ENCODE measurements around the gene RPTOR. TPM values are rescaled to one million over a fixed set of nuclear protein-coding genes. Genes with fewer than 3 reads are reported as not detected.
A peak's percentile ranks its signal among the peaks of the same experiment; 100 is the strongest.
"Not testable (repeated sequence)": the region's sequence is repeated elsewhere in the genome, so short reads cannot be mapped to it uniquely, and the experiment has no call there.

The RPTOR gene
- total RNA-seq, 1 donor from 2014 or later: 19.6 TPM

DNA sequence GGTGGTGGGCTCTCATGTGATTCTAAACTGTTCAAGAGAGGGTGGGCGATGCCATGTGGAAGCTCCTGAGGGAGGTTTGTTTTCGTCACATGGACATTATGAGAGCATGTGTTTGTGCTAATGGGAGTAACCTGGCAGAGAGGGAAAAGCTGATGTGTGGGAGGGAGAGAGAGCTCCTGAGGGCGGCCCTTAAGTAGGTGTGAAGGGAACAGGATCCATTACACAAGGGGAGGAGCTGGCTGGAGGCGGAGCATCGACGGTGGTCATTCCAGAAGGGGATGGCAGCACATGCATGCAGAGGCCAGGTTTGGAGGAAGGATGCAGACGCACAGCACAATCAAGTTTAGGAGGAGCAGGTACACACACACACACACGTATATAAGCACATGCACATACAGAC is 197.5 kb downstream of the RPTOR start:
- no peak for DNase-seq (ENCODE audit: low read depth, low spot score)

DNA sequence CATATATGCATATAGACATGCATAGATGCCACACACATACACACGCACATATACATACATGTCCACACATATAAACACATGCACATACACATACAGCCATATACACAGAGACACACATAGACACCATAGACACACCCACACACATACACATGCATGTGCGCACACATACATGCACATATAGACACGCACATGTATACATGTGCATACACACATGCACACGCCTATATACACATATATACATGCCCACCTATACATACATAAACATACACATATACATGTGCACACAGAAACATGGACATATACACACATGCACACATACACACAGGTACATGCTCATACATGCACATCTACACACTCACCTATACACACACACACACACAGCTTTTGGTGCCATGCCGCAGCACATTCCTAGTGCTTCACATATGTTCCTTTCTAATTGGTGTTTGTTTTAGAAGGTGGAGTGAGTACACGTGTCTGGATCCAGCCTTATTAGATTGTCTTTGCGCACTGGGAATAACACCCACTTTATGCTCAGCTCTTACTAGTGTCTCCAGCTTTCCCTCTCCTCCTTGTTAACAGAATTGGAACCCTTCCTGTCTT is 198.0 kb downstream of the RPTOR start:
- no peak for DNase-seq (ENCODE audit: low read depth, low spot score)

DNA sequence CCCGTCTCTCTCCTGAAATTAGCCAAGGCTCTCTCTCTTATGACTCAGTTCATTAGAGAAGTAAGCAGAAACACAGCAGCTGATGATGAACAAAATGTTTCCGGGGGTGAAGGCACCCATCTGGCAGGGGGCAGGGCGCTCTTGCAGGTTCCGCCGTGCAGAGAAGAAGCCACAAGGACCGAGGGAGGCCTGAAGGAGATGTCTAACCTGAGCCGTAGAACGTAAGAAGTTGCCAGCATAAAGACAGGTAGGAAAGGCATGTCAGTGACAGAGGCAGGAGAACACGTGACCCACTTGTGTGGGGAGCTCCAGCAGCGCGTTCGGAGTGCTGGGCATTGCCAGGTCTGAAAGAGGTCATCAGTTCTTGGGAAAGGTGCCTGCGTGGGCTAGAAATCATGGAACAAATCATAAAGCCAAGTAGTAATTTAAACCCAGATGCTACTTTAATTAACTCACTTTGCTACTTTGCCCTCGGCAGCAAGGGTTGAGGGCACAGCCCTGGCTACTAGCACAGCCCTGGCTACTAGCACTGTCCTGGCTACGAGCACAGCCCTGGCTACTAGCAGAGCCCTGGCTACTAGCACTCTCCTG is 198.6 kb downstream of the RPTOR start:
- no peak for DNase-seq (ENCODE audit: low read depth, low spot score)

DNA sequence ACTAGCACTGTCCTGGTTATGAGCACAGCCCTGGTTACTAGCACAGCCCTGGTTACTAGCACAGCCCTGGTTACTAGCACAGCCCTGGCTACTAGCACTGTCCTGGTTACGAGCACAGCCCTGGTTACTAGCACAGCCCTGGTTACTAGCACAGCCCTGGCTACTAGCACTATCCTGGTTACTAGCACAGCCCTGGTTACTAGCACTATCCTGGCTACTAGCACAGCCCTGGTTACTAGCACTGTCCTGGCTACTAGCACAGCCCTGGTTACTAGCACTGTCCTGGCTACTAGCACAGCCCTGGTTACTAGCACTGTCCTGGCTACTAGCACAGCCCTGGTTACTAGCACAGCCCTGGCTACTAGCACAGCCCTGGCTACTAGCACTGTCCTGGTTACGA is 199.3 kb downstream of the RPTOR start:
- not testable (repeated sequence) for DNase-seq (ENCODE audit: low read depth, low spot score)

DNA sequence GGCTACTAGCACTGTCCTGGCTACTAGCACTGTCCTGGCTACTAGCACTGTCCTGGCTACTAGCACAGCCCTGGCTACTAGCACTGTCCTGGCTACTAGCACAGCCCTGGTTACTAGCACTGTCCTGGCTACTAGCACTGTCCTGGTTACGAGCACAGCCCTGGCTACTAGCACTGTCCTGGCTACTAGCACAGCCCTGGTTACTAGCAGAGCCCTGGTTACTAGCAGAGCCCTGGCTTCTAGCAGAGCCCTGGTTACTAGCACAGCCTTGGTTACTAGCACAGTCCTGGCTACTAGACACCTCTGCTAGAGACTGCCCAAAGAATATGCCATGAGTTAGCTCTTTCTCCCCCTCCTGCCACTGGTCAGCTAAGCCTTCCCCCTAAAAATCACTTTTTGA is 200.1 kb downstream of the RPTOR start:
- DNase-seq (ENCODE audit: low read depth, low spot score): not testable (repeated sequence)

DNA sequence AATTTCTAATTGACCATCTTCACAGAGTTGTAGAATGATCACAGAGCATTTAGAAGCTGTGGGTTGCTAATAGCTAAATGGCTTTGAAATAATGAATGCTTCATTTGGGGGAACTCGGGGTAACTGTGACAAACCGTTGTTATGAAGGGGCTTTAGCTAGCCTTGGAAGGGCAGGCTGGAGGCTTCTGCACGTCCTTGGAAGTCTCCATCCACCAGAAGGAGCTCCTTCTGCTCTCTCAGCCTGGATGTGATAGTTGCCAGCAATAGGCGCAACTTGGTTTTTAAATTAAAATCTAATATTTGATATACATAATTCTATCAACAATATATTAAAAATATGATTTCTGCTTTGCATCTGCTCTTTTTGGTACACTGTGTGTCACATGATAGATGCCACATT is 200.5 kb downstream of the RPTOR start:
- no peak for DNase-seq (ENCODE audit: low read depth, low spot score)

DNA sequence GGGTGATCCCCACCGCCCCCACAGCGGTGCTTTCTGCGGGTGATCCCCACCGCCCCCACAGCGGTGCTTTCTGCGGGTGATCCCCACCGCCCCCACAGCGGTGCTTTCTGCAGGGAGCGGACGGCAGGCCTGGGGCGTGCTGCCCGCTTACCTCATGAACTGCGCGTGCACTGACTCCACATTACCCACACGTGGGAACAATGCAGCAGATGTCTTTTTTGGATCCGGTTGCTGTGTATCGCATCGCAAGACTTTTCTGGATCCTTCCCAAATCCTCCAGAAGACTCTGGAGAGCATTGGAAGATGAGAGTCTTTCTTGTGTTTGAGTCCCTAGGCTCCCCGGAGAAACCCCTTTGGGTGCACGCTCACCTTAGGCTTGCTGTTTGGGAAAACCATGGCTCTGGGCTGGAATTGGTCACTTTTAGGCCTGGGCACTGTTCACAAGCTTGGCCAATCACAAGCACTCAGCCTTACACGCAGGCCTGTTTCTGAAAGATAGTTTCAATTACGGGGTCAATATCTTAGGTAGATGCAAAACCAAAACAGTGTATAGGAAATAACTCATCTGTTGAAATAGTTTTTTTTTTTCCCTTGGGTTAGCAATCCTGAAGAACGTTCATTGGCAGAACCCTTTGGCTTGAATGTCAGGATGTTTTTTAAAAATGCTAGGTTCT is 201.8 kb downstream of the RPTOR start:
- DNase-seq (ENCODE audit: low read depth, low spot score): no peak

DNA sequence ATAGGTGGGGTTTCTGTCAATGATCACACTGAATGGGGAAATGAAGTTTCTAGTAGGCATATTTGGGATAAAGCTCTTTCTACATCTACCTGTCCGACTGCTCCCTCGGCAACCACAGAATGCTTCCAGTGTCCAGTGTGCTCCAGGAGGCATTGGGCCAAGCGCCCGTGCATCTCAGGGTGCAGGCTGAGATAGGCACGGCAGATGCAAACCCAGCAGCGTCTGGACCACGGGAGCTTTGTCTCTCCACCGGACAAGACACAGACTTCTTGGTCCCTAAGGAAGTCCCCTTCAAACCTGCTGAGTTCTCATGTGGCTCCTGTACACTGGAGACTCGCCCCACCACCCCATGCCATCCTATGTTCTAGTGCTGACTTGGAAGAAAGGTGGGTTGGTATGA is 202.8 kb downstream of the RPTOR start:
- no peak for DNase-seq (ENCODE audit: low read depth, low spot score)

DNA sequence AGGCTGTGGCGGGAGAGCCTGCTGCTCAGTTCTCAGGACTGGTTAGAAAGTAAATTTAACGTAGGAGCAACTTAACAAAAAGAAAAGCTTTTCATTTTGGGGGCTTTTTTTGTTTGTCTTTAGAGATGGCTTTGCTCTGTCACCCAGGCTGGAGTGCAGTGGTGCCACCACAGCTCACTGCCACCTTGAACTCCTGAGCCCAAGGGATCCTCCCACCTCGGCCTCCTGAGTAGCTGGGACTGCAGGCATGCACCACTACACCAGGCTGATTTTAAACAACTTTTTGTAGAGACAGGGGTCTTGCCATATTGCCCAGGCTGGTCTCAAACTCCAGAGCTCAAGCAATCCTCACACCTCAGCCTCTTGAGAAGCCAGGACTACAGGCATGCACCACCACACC is 205.0 kb downstream of the RPTOR start:
- DNase-seq (ENCODE audit: low read depth, low spot score): no peak

DNA sequence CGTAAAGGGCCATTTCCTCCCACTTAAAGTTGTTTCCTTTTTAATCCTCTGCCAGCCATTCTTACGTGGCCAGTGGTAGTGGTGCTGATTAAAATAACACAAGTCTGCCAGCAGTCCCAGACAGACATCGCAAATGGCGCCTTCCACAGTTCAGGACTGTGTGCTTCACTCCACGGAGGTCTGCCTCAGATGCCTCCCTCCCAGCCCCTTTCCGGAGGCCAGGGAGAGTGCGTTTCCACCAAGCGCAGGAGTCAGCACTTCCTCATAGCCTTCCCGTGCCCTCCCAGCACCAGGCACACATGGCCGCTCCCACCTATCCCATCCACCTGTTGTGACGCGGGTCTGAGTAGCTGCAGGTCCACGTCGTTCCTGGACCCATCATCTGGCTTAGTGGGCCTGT is 205.6 kb downstream of the RPTOR start:
- DNase-seq (ENCODE audit: low read depth, low spot score): peak; percentile 13

DNA sequence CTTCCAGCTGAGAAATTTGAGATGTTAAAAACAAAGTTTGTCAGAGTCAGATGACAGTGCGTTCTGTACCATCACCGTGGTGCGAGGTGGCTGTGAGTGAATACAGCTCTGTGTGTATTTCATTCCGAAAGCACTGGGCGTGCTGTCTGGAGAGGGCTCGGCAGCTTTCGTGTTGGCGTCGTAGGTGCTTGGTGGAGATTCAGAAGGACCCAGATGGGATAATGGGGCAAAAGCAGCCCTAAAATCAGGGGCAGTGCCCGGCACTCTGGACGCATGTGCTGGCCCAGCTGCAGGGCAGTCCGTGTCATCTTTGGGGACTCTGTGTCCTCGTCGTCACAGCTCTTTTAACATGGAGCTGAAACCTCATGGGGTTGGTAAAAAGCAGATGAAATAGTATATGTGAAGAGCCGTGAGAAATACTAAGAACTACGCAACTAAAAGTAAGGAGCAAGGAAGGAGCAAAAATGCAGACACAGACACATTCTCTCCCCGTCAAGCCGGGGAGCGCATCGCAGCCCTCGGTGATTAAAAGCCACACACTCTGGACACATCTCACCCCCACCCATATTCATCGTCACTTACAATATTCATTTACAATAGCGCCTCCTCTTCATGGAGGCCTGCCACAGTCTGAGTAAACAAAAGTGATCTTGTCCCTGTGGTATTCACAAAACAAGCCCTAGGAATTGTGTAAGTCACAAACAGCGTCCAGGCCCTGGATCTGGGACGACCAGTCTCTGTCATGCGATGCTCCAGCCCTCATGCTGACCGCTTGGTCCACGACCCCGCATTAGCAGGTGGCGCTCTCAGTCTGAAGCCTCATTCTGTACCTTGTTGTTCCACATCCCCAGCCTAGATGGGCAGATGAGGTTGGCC is 206.7 kb downstream of the RPTOR start:
- no peak for DNase-seq (ENCODE audit: low read depth, low spot score)

DNA sequence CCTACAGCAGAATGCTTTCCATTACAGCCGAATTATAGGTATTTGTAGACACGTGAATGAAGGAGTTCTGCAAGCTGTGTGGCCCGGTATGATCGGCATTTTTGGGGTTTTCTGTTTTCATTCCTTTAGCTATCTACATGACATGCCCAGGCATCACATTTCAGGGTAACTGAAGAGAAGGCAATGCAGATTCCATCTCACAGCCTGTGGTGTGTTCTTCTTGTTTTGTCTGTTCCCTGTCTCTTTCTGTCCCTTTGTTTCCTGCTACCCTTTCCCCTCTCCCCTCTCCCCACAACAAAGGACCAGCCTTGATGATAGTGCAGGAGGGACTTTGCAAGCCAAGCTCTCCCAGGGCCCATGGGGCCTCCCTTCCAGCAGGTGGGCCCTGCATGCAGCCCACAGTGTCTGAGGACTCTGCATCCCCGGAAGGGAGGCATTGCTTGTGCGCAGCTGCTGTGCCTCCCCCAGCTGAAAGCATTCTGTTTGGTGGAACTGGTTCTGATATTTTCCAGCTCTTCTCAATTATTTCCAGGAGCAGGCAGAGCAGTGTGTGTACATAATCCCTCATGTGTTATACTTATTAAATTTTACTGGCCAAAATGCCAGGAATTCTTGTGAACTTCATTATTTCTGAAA is 207.4 kb downstream of the RPTOR start:
- DNase-seq (ENCODE audit: low read depth, low spot score): no peak

DNA sequence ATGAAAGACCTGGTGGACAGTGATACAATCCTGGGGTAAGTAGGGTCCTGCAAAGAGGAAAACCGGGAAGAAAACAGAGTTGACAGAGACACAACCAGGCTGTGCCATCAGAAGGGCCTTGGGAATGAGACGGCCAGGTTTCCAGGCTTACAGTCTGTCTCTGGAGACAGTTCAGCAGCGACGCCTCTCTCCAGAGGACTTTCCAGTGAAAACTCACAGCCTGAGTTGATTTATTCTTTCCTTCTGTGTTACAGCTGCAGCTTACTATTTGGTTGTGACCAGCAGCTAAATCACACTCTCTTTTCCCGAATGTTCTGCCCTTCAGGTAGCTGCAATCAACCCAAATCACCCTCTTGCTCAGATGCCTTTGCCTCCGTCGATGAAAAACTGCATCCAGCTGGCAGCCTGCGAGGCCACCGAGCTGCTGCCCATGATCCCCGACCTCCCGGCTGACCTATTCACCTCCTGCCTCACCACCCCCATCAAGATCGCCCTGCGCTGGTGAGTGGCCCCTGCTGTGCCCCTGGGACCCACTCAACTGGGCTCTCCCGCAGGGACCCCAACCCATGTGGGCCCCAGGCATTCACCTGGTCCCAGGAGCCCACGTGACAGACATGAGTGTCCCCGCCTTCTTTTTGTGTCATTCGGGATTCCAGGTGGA is 209.2 kb downstream of the RPTOR start:
- DNase-seq (ENCODE audit: low read depth, low spot score): no peak

DNA sequence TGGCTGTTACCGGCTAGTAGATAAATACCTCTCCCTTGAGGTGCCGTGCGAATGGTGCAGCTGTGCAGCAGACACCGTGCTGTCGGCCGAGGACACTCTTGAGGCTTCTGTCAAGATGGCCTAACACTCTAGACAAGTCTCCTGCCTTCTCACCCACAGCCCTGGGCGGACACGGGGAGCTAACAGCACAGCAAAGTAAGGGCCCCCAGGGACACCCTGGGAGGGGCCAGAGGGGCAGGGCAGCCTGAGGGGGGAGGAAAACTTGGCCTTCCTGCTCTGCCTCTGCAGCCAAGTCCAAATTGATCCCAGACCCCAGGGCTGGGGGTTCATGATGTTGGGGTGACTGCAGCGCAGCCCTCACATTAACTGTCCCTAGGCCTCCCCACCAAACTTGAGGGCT is 210.2 kb downstream of the RPTOR start:
- DNase-seq (ENCODE audit: low read depth, low spot score): no peak

DNA sequence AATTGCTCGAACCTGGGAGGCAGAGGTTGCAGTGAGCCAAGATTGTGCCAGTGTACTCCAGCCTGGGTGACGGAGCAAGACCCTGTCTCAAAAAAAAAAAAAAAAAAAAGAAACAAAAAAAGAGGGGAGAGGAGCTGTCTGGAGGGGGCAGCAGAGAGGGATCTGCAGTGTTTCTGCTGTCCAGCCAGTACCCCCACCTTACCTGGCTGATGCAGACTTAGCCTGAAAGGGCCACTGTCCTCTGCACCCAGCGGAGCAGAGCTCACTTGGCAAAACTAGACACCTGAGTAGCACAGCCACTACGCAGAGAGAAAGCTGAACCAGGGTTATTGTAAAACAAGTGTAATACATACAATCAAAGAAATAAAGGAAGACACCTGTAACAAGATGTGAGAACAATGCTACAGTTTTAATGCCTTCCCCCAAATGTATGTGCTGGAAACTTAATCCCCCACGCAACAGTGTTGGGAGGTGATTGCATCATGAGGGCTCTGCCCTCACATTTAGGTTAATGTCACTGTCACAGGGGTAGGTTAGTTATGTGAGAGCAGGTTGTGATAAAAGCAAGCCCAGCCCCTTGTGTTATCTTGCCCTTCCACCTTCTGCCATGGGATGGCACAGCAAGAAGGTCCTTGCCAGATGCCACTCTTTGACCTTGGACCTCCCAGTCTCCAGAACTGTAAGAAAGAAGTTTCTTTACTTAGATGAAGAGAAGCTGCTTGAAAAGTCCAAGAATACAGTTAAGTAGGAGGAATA is 211.2 kb downstream of the RPTOR start:
- no peak for DNase-seq (ENCODE audit: low read depth, low spot score)

DNA sequence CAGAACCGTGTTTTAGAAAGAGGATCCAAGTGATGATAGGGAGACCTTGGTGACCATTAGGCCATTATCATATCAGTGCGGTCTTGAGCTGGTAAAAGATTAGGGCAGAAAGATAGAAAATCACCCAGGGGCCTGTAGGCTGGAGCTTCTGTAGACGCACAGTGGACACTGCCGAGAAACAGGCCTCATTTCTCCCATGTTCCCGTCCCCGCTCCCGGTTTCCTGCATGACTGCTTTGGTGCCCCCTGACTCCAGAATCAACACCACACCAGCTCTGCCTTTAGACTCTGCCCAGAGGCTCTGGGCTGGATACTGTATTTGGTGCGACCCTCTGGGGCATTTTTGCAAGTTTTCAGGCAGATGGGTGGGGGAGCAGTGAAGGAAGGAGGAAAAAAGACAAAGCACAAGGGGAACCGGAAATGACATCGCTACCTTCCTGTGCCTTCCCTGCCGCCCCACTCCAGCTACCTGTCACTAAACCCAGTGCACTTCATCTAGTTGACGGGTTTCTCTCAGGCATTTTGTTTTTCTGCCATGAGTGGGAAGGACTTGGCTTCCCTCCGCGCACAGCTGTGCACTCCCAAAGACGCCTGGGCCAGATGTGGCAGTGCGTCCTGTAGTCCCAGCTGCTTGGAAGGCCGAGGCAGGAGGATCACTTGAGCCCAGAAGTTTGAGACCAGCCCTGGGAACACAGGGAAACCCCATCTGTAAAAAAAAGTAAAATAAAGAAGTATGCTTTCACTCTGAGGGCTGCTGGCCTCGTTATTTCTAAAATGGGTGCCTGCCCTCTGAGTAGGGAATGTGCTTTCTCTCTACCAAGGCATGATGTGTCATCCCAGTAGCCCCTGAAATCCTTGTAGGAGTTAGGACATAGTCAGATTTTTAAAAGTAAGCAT is 214.1 kb downstream of the RPTOR start:
- DNase-seq (ENCODE audit: low read depth, low spot score): no peak

DNA sequence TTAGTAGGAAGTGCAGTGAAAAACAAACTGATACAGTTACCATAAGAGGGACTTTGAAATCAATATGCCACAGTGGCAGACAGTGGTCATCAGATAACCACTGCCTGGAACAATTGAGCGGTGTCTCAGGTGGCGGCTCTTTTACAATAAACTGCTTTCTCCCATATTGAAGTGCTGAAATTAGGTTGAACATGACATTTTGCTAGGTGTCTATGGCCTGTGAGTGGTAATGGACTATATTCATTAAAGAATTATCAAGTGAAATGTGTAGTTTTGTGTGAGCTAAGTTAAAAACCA is 214.7 kb downstream of the RPTOR start:
- no peak for DNase-seq (ENCODE audit: low read depth, low spot score)

DNA sequence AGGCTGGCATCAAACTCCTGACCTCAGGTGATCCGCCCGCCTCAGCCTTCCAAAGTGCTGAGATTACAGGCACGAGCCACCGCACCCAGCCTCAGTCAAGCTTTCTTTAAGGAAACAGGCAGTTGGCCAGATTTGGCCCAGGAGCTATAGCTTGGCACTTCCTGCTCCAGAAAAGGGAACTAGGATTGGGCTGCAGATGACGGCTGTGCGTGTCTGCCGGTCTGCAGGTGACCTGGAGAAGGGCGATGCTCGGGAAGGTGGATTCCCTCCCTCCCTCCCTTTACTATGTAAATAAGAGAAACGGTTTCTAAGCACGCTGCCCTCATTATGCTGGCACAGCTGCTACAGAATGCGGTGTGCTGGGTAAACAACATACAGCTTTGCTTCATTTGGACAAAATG is 215.9 kb downstream of the RPTOR start:
- DNase-seq (ENCODE audit: low read depth, low spot score): no peak

DNA sequence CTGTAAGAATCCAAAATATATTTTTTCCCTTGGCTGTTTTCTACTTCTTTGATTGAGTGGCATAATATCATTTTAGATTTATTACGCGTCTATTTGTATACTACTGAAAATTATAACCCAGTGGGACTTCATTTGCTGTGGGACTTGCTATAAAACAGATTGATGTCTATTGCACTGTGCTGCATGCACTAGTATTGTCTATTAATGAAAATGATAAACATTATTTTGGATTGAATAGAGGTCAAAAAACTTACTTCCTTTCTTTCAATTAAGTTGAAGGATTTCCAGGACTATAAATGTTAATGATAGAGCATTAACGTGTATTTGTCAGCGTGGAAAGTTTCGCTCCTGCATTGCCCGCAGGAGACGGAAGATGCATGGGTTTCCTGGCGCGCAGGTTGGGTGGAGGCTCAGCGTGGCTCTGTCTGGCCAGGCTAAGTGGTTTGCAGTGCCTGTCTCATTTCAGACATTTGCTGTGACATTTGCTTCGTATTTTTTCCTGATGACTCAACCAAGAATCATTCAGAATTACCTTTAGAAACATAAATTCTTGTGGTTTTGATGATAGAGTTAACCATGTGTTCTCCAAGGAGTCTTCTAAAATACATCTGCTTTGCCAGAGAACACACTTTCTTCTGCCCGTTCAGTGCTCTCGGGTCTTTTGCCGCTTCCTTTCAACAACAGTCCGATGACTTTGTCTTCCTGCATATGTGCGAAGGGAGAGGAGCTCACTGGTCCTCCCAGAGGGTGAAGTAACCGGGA is 216.7 kb downstream of the RPTOR start:
- DNase-seq (ENCODE audit: low read depth, low spot score): peak; percentile 40
